Kidney (tissue), 14 donors: ENCODE results near the gene ANKAR. TPM values are rescaled to one million over a fixed set of nuclear protein-coding genes. Genes with fewer than 3 reads are reported as not detected.

Experiments
- DNase-seq, 5 donors: peaks; one replicate each; pipeline ENCODE4 v3.0.0-alpha.2; 2013 to 2020
- FAIRE-seq: peaks from 2 replicates; lab custom pipeline; 2012; peaks lifted over from hg19 to GRCh38; lab: Jason Lieb, UNC
- H3K27ac ChIP-seq, 2 donors: one replicate each; pipeline ENCODE4 v1.7.0; 2013; ENCODE audit warnings: low read depth in 2 of 2, low read length in 2 of 2, inconsistent platforms in 1 of 2
- H3K27me3 ChIP-seq: one replicate; pipeline ENCODE4 v1.7.1; 2013; ENCODE audit warnings: low read length, inconsistent platforms; ENCODE audit not compliant: control insufficient read depth, insufficient read depth
- H3K36me3 ChIP-seq, 3 donors: one replicate each; pipeline versions ENCODE4 v1.7.0 to v1.7.1; 2013; ENCODE audit warnings: low read length in 3 of 3, control low read depth in 1 of 3, inconsistent platforms in 1 of 3; ENCODE audit not compliant: insufficient read depth in 3 of 3, control insufficient read depth in 2 of 3
- H3K4me1 ChIP-seq, 3 donors: one replicate each; pipeline versions ENCODE4 v1.7.0 to v1.7.1; 2013; ENCODE audit warnings: low read length in 3 of 3, inconsistent platforms in 1 of 3, low read depth in 1 of 3; ENCODE audit not compliant: control insufficient read depth in 2 of 3, insufficient read depth in 2 of 3
- H3K4me3 ChIP-seq, 3 donors: one replicate each; pipeline versions ENCODE4 v1.7.0 to v1.8.1; 2013; ENCODE audit warnings: low read length in 3 of 3, control low read depth in 1 of 3, inconsistent platforms in 1 of 3
- H3K9ac ChIP-seq, 3 donors: one replicate each; pipeline versions ENCODE4 v1.7.0 to v1.7.1; 2013; ENCODE audit warnings: low read length in 3 of 3, control low read depth in 1 of 3, inconsistent platforms in 1 of 3
- H3K9me3 ChIP-seq, 3 donors: one replicate each; pipeline versions ENCODE4 v1.7.0 to v1.7.1; 2013; ENCODE audit warnings: low read length in 3 of 3, control low read depth in 1 of 3, inconsistent platforms in 1 of 3; ENCODE audit not compliant: control insufficient read depth in 2 of 3, insufficient read depth in 1 of 3
- intact Hi-C: fragments of 100-400 bp; cut with DNase I; formaldehyde crosslinking; loops from one replicate; pipeline ENCODE4 v1.11.1; 2022
- polyA plus RNA-seq: library from polyadenylated mRNA; stranded (reverse); fragments of 350-450 nt; fragmentation: Illumina TruSeq; extraction: RNeasy Lipid Tissue Mini Kit (QIAGEN cat#74804); gene quantifications from one replicate; pipeline ENCODE4 v1.2.3, GENCODE V29; 2014; ENCODE audit warnings: low read depth, low replicate concordance; ENCODE audit not compliant: insufficient read depth
- total RNA-seq: library from RNA; stranded (reverse); fragmentation: NEBNext Ultra II Directional; extraction: Animal tissue kit (Norgen Biotek cat#: 25700); gene quantifications from one replicate; pipeline ENCODE4 v1.2.1, GENCODE V29; 2021
- TF ChIP-seq, protein P1 (sequence below): IDR thresholded peaks from 3 replicates; pipeline ENCODE4 v1.5.1; 2012; ENCODE audit warnings: mild to moderate bottlenecking, moderate library complexity, borderline replicate concordance; ENCODE audit not compliant: insufficient read depth; ENCODE audit errors: extremely low read depth
- donor health status: control.
- donor health status: control.
- donor health status: control.
- donor health status: control.
- donor health status: control.
- donor health status: DM: yes; HTN: yes; CAD: no.
- donor health status: Normal renal cell carcinoma (clear cell type).

Gene ANKAR
- total and polyA plus RNA-seq, 2 donors from 2014 or later, result 3.4 to 12.4 TPM

DNA sequence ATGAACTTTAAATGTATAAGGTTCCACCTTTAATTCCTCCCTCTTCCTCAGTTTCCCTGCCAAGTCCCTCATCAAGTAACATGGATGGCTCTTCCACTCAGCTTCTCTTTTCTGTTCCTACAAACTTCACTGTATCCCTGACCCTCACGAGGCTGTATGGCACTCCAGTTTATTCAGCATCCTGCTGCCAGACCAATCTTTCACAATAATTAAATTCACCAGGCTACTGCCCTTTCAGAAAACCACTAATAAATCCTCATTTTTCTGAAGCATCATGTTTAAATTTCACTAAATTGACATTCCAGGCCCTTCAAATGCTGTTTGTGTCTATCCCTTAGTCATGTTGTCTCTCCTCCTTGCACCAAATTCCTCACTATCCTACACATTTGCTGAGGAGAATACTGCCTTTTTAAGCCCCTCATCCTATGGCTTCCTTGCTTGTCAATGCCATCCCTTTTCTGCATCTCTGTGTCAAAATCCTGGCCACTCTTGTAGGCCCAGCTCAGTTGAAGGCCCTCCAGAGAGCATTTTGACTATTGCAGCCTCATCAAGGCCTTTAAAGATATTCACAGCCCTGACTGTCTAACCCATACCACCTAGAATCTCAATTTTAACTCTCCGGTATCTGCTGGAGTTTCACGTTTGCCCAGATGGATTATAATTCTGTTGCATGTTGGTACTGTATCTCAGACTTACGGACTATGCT is 36.0 kb upstream of the ANKAR start:
- intact Hi-C loops, result no loop called here
- no peak for DNase-seq

DNA sequence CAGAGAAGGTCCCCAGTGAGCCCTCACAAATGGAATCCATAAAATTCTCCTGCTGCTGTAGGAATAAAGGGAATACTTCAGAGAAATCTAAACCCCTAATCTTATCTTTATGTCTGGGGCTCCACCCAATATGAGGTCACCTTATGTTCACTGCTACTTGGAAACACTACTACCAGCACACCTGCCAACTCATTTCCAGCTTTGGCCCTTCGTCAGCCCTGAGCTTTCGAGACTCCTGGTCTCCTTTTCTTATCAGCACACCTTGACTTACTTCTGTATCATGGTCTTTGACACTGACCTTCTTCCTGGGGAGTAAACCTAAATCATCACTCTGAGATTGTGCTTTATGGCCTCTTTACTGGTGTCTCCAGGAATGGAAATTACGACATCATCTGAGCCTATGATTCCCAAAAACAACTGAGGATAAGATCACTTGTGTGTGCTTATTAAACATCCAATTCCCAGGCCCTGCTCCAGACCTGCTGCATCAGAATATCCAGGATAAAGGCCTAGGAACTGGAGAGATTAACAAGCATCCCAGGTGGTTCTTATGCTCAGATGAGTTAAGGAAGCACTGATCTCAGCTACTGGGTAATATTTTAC is 35.4 kb upstream of the ANKAR start:
- TF ChIP-seq, protein P1, sequence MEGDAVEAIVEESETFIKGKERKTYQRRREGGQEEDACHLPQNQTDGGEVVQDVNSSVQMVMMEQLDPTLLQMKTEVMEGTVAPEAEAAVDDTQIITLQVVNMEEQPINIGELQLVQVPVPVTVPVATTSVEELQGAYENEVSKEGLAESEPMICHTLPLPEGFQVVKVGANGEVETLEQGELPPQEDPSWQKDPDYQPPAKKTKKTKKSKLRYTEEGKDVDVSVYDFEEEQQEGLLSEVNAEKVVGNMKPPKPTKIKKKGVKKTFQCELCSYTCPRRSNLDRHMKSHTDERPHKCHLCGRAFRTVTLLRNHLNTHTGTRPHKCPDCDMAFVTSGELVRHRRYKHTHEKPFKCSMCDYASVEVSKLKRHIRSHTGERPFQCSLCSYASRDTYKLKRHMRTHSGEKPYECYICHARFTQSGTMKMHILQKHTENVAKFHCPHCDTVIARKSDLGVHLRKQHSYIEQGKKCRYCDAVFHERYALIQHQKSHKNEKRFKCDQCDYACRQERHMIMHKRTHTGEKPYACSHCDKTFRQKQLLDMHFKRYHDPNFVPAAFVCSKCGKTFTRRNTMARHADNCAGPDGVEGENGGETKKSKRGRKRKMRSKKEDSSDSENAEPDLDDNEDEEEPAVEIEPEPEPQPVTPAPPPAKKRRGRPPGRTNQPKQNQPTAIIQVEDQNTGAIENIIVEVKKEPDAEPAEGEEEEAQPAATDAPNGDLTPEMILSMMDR, result no peak
- Histone ChIP-seq H3K36me3 (no peaks in the 10 kb centered on the region), H3K4me3 (no peak overlapping the region), H3K9me3 (no peaks in the 10 kb centered on the region), H3K9ac (no peak overlapping the region), H3K27me3 (no peaks in the 10 kb centered on the region), H3K4me1 (no peaks in the 10 kb centered on the region), H3K27ac (no peak overlapping the region)
- DNase-seq, result no peak
- intact Hi-C loops, result no loop called here
- FAIRE-seq, result no peak

More for the DNA sequence above, 36.0 kb upstream of the ANKAR start:
- Histone ChIP-seq H3K27me3 (no peaks in the 10 kb centered on the region), H3K36me3 (no peaks in the 10 kb centered on the region), H3K4me1 (no peaks in the 10 kb centered on the region), H3K9me3 (no peaks in the 10 kb centered on the region), H3K27ac (no peak overlapping the region), H3K9ac (no peak overlapping the region), H3K4me3 (no peak overlapping the region)
- no peak for FAIRE-seq
- TF ChIP-seq, protein P1, result no peak

DNA sequence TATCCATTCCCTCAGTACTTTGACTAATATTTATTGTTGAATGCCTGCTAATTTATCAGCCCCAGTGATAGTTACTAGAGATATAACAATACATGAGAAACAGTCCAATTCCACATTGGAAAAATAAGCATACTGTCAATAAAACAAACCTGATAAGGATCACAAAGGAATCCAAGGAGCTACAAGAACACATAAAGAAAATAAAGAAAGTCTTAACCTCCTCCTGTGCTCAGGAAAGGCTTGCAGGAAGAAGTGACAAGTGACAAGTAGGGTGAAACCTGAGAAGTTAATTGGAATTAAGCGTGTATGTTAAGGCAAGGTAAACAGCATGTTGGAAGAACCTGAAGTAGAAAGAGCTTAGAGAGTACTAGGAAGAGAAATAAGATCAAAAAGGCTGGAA is 33.5 kb upstream of the ANKAR start:
- intact Hi-C loops, result no loop called here
- TF ChIP-seq, protein P1, result no peak
- no peaks in the 10 kb centered on the region for H3K36me3 ChIP-seq
- H3K27ac ChIP-seq, result no peak overlapping the region
- no peak overlapping the region for H3K4me3 ChIP-seq
- no peak for DNase-seq
- FAIRE-seq, result no peak
- H3K9ac ChIP-seq, result no peak overlapping the region
- no peaks in the 10 kb centered on the region for H3K9me3 ChIP-seq
- H3K27me3 ChIP-seq, result no peaks in the 10 kb centered on the region
- no peaks in the 10 kb centered on the region for H3K4me1 ChIP-seq
